ENCODE results near the gene ESPN.

The ESPN gene

GRCh38 chr1:6501279-6501813, 76.8 kb downstream of the ESPN start:
- DNase-seq = no peak

GRCh38 chr1:6502000-6502891, 77.7 kb downstream of the ESPN start:
- no peak for DNase-seq

GRCh38 chr1:6503884-6504602, 79.5 kb downstream of the ESPN start:
- DNase-seq = no peak

GRCh38 chr1:6504887-6505286, 80.3 kb downstream of the ESPN start:
- no peak for DNase-seq

- DNase-seq = no peak
Observed at GRCh38 chr1:6505367-6506209, 81.0 kb downstream of the ESPN start.

- no peak for DNase-seq
Observed at GRCh38 chr1:6506210-6507036, 81.8 kb downstream of the ESPN start.

- no peak for DNase-seq
Observed at GRCh38 chr1:6507037-6507428, 82.5 kb downstream of the ESPN start.

GRCh38 chr1:6507461-6507911, 82.9 kb downstream of the ESPN start:
- no peak for DNase-seq

- no peak for DNase-seq
Observed at GRCh38 chr1:6508154-6508815, 83.7 kb downstream of the ESPN start.

GRCh38 chr1:6508816-6509189, 84.2 kb downstream of the ESPN start:
- DNase-seq = no peak

GRCh38 chr1:6509220-6509918, 84.8 kb downstream of the ESPN start:
- DNase-seq = no peak

- no peak for DNase-seq
Observed at GRCh38 chr1:6509919-6510291, 85.3 kb downstream of the ESPN start.

GRCh38 chr1:6510493-6510892, 85.9 kb downstream of the ESPN start:
- DNase-seq = no peak

All from activated CD4-positive, alpha-beta T cell treated with anti-CD3 and anti-CD28 coated beads for 1 hour (primary cell).